H9 (cell line): ENCODE results near the gene EFCAB5. TPM values are rescaled to one million over a fixed set of nuclear protein-coding genes. Genes with fewer than 3 reads are reported as not detected.

Source experiments
- DNase-seq: peaks from one replicate; pipeline ENCODE4 v3.0.0-alpha.2; 2017
- H2AFZ ChIP-seq: one replicate; pipeline ENCODE4 v1.6.1; 2013; ENCODE audit warnings: mild to moderate bottlenecking, low read length, control low read depth, moderate library complexity
- H2AK5ac ChIP-seq: 2 replicates; pipeline ENCODE4 v1.6.1; 2013; ENCODE audit warnings: low read length, control low read depth, mixed read lengths; ENCODE audit not compliant: insufficient read length
- H2BK120ac ChIP-seq: one replicate; pipeline ENCODE4 v1.6.1; 2013; ENCODE audit warnings: low read depth, mild to moderate bottlenecking, low read length, control low read depth, inconsistent platforms; ENCODE audit not compliant: poor library complexity, severe bottlenecking
- H2BK12ac ChIP-seq: 2 replicates; pipeline ENCODE4 v1.6.1; 2013; ENCODE audit warnings: low read length, control low read depth, mixed read lengths, low read depth; ENCODE audit not compliant: insufficient read length
- H2BK15ac ChIP-seq: 2 replicates; pipeline ENCODE4 v1.6.1; 2013; ENCODE audit warnings: low read depth, low read length, control low read depth
- H2BK20ac ChIP-seq: one replicate; pipeline ENCODE4 v1.6.1; 2013; ENCODE audit warnings: low read depth, mild to moderate bottlenecking, low read length, control low read depth, inconsistent platforms; ENCODE audit not compliant: poor library complexity, severe bottlenecking
- H2BK5ac ChIP-seq: 2 replicates; pipeline ENCODE4 v1.6.1; 2013; ENCODE audit warnings: low read length, control low read depth, mixed read lengths; ENCODE audit not compliant: insufficient read length
- H3K14ac ChIP-seq: 2 replicates; pipeline ENCODE4 v1.6.1; 2013; ENCODE audit warnings: low read length, control low read depth; ENCODE audit not compliant: insufficient read depth
- H3K18ac ChIP-seq: 2 replicates; pipeline ENCODE4 v1.6.1; 2013; ENCODE audit warnings: low read depth, mild to moderate bottlenecking, mixed read lengths, low read length, control low read depth; ENCODE audit not compliant: insufficient read length
- H3K23ac ChIP-seq: 2 replicates; pipeline ENCODE4 v1.6.1; 2013; ENCODE audit warnings: low read length, control low read depth, mixed read lengths, low read depth; ENCODE audit not compliant: insufficient read length
- H3K23me2 ChIP-seq: 2 replicates; pipeline ENCODE4 v1.6.1; 2013; ENCODE audit warnings: low read depth, mild to moderate bottlenecking, mixed read lengths, low read length, control low read depth; ENCODE audit not compliant: insufficient read length, poor library complexity, severe bottlenecking
- H3K27ac ChIP-seq: 2 replicates; pipeline ENCODE4 v1.5.1; 2013; ENCODE audit warnings: low read length, control low read depth, mixed read lengths, low read depth; ENCODE audit not compliant: insufficient read length
- H3K27me3 ChIP-seq: 2 replicates; pipeline ENCODE4 v1.6.1; 2013; ENCODE audit warnings: low read length, control low read depth, inconsistent platforms; ENCODE audit not compliant: insufficient read depth
- H3K4ac ChIP-seq: 2 replicates; pipeline ENCODE4 v1.6.1; 2013; ENCODE audit warnings: low read depth, mild to moderate bottlenecking, control low read depth, inconsistent platforms, low read length, moderate library complexity
- H3K4me1 ChIP-seq: 2 replicates; pipeline ENCODE4 v1.6.1; 2013; ENCODE audit warnings: low read length, control low read depth, inconsistent platforms; ENCODE audit not compliant: insufficient read depth
- H3K4me2 ChIP-seq: 2 replicates; pipeline ENCODE4 v1.6.1; 2013; ENCODE audit warnings: low read length, control low read depth, mixed read lengths; ENCODE audit not compliant: insufficient read length, insufficient read depth
- H3K56ac ChIP-seq: 2 replicates; pipeline ENCODE4 v1.6.1; 2013; ENCODE audit warnings: low read depth, mild to moderate bottlenecking, mixed read lengths, low read length, control low read depth; ENCODE audit not compliant: insufficient read length
- H3K79me1 ChIP-seq: 2 replicates; pipeline ENCODE4 v1.6.1; 2013; ENCODE audit warnings: low read depth, mild to moderate bottlenecking, moderate library complexity, low read length, control low read depth, inconsistent platforms; ENCODE audit not compliant: insufficient read depth, poor library complexity, severe bottlenecking
- H3K79me2 ChIP-seq: 2 replicates; pipeline ENCODE4 v1.6.1; 2013; ENCODE audit warnings: low read length, control low read depth, inconsistent platforms; ENCODE audit not compliant: insufficient read depth
- H3K9ac ChIP-seq: 2 replicates; pipeline ENCODE4 v1.6.1; 2013; ENCODE audit warnings: low read length, control low read depth, mixed read lengths; ENCODE audit not compliant: insufficient read length; ENCODE audit errors: extremely low read depth
- H3K9me3 ChIP-seq: one replicate; pipeline ENCODE4 v1.6.1; 2013; ENCODE audit warnings: low read depth, low read length, inconsistent platforms; ENCODE audit not compliant: control insufficient read depth
- H3T11ph ChIP-seq: one replicate; pipeline ENCODE4 v1.6.1; 2013; ENCODE audit warnings: mild to moderate bottlenecking, low read length, control low read depth, inconsistent platforms
- H4K20me1 ChIP-seq: one replicate; pipeline ENCODE4 v1.6.1; 2013; ENCODE audit not compliant: control insufficient read depth, insufficient read length, insufficient read depth
- H4K5ac ChIP-seq: 2 replicates; pipeline ENCODE4 v1.6.1; 2013; ENCODE audit warnings: low read depth, mild to moderate bottlenecking, mixed read lengths, low read length, control low read depth; ENCODE audit not compliant: insufficient read length
- H4K8ac ChIP-seq: replicated peaks from 2 replicates; pipeline ENCODE4 v1.6.1; 2013; ENCODE audit warnings: low read length, control low read depth, mixed read lengths, low read depth; ENCODE audit not compliant: insufficient read length
- H4K91ac ChIP-seq: 2 replicates; pipeline ENCODE4 v1.6.1; 2013; ENCODE audit warnings: low read depth, mild to moderate bottlenecking, moderate library complexity, mixed read lengths, low read length, control low read depth; ENCODE audit not compliant: insufficient read length
- H3K27ac Mint-ChIP-seq, 3 experiments: 2 replicates in 2 of 3; 3 replicates in 1 of 3; pipeline ENCODE4 v1.8.0; 2020 to 2021; ENCODE audit warnings: mixed read lengths in 3 of 3, mild to moderate bottlenecking in 1 of 3, moderate library complexity in 1 of 3
- H3K27me3 Mint-ChIP-seq: 2 replicates; pipeline ENCODE4 v1.8.0; 2021; ENCODE audit warnings: low read depth, mild to moderate bottlenecking, moderate library complexity, mixed read lengths
- H3K36me3 Mint-ChIP-seq, 3 experiments: 2 replicates in 2 of 3; 3 replicates in 1 of 3; pipeline ENCODE4 v1.8.0; 2020 to 2021; ENCODE audit warnings: low read depth in 3 of 3, mixed read lengths in 3 of 3; ENCODE audit not compliant: insufficient read depth in 1 of 3
- H3K4me1 Mint-ChIP-seq, 2 experiments: 2 replicates each; pipeline ENCODE4 v1.8.0; 2020; ENCODE audit warnings: mixed read lengths in 2 of 2
- H3K4me3 Mint-ChIP-seq, 2 experiments: 2 replicates in 1 of 2; 3 replicates in 1 of 2; pipeline ENCODE4 v1.8.0; 2020 to 2021; ENCODE audit warnings: mild to moderate bottlenecking in 2 of 2, mixed read lengths in 2 of 2, moderate library complexity in 1 of 2
- H3K9me3 Mint-ChIP-seq, 2 experiments: 2 replicates in 1 of 2; 3 replicates in 1 of 2; pipeline ENCODE4 v1.8.0; 2020; ENCODE audit warnings: mild to moderate bottlenecking in 2 of 2, mixed read lengths in 2 of 2, moderate library complexity in 1 of 2
- total RNA-seq: library from RNA; stranded (reverse); gene quantifications from 2 replicates; pipeline ENCODE4 v1.2.1, GENCODE V29; 2021
- TF ChIP-seq, protein P1 (sequence below): fragments of 200-600 bp; sonication (generic); conservative IDR thresholded peaks from 3 replicates; pipeline ENCODE4 v1.8.0; 2021; ENCODE audit warnings: antibody characterized with exemption, mild to moderate bottlenecking

EFCAB5 gene
- total RNA-seq, 1 experiment from 2014 or later, result not detected

DNA sequence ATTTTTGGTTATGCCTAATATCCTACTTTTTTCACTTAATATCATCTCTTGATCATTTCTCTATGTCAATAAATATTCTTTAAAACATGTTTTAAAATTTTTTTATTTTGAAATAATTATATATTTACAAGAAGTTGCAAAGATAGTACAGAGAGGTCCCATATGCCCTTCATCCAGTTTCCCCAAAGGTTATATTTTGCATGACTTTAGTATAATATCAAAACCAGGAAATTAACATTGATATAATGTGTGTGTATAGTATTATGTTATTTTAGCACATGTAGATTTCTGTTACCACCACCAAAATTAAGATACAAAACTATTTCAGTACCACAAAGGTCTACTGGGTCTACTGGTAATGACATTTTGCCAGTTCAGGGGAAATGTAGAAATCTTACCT is 60.7 kb downstream of the EFCAB5 start:
- no peak overlapping the region for H3K27ac ChIP-seq
- Mint-ChIP-seq H3K27me3 (no peaks in the 10 kb centered on the region; the same call in 1 of the 2 replicates), H3K27ac (no peak overlapping the region), H3K4me3 (no peak overlapping the region), H3K4me1 (peaks cover 0 to 2% of the 10 kb centered on the region in 2 experiments; a peak in 1 of 4 replicates), H3K36me3 (peaks cover 0 to 7% (median 0%) of the 10 kb centered on the region in 3 experiments; a peak in 1 of 7 replicates), H3K9me3 (peaks cover 0 to 7% of the 10 kb centered on the region in 2 experiments; a peak in 1 of 5 replicates)
- no peak overlapping the region for H3K14ac ChIP-seq
- no peak overlapping the region for H2BK12ac ChIP-seq
- H3K4ac ChIP-seq, result no peak overlapping the region
- H3K9ac ChIP-seq, result no peak overlapping the region
- no peaks in the 10 kb centered on the region for H3K4me1 ChIP-seq
- no peak overlapping the region for H3T11ph ChIP-seq
- H3K79me2 ChIP-seq, result no peaks in the 10 kb centered on the region
- no peak overlapping the region for H3K56ac ChIP-seq
- H2BK120ac ChIP-seq, result no peak overlapping the region
- H3K9me3 ChIP-seq, result no peaks in the 10 kb centered on the region
- no peak overlapping the region for H2AK5ac ChIP-seq
- no peak overlapping the region for H3K18ac ChIP-seq
- no peak overlapping the region for H3K23ac ChIP-seq
- no peak overlapping the region for H4K8ac ChIP-seq
- no peak overlapping the region for H2BK5ac ChIP-seq
- H3K27me3 ChIP-seq, result no peaks in the 10 kb centered on the region
- H4K20me1 ChIP-seq, result no peaks in the 10 kb centered on the region
- H4K91ac ChIP-seq, result no peak overlapping the region
- H3K23me2 ChIP-seq, result no peaks in the 10 kb centered on the region
- no peaks in the 10 kb centered on the region for H3K79me1 ChIP-seq
- no peak overlapping the region for H2BK20ac ChIP-seq
- no peak overlapping the region for H3K4me2 ChIP-seq
- H2BK15ac ChIP-seq, result no peak overlapping the region
- TF ChIP-seq, protein P1, sequence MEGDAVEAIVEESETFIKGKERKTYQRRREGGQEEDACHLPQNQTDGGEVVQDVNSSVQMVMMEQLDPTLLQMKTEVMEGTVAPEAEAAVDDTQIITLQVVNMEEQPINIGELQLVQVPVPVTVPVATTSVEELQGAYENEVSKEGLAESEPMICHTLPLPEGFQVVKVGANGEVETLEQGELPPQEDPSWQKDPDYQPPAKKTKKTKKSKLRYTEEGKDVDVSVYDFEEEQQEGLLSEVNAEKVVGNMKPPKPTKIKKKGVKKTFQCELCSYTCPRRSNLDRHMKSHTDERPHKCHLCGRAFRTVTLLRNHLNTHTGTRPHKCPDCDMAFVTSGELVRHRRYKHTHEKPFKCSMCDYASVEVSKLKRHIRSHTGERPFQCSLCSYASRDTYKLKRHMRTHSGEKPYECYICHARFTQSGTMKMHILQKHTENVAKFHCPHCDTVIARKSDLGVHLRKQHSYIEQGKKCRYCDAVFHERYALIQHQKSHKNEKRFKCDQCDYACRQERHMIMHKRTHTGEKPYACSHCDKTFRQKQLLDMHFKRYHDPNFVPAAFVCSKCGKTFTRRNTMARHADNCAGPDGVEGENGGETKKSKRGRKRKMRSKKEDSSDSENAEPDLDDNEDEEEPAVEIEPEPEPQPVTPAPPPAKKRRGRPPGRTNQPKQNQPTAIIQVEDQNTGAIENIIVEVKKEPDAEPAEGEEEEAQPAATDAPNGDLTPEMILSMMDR, result no peak
- DNase-seq, result no peak
- no peak overlapping the region for H4K5ac ChIP-seq
- H2AFZ ChIP-seq, result no peak overlapping the region
